Loucy (cell line): Measurements from ENCODE around the gene RHD.

Source experiments
- CTCF ChIP-seq: fragments of 200-600 bp; sonication (generic); conservative IDR thresholded peaks from 2 replicates; pipeline ENCODE4 v1.5.1; 2014; ENCODE audit warnings: mild to moderate bottlenecking, antibody characterized with exemption, low read length
- EZH2phosphoT487 ChIP-seq: fragments of 200-600 bp; IDR thresholded peaks from 2 replicates; pipeline ENCODE4 v1.6.1; 2018; ENCODE audit warnings: antibody characterized with exemption, mild to moderate bottlenecking, moderate library complexity, borderline replicate concordance

GRCh38 chr1:25343872-25344271, 71.6 kb downstream of the RHD start:
- TF ChIP-seq CTCF = no peak
- no peak for TF ChIP-seq EZH2phosphoT487
